NCI-H2029 treated with DMSO at 0.1 percent for 48 hours (cell line): Measurements from ENCODE around the gene MCHR2.
"Not testable (repeated sequence)": the region's sequence is repeated elsewhere in the genome, so short reads cannot be mapped to it uniquely, and the experiment has no call there.

Experiments
- DNase-seq: peaks from one replicate; lab custom pipeline; 2025; lab: John Stamatoyannopoulos, UW

Gene MCHR2

DNA sequence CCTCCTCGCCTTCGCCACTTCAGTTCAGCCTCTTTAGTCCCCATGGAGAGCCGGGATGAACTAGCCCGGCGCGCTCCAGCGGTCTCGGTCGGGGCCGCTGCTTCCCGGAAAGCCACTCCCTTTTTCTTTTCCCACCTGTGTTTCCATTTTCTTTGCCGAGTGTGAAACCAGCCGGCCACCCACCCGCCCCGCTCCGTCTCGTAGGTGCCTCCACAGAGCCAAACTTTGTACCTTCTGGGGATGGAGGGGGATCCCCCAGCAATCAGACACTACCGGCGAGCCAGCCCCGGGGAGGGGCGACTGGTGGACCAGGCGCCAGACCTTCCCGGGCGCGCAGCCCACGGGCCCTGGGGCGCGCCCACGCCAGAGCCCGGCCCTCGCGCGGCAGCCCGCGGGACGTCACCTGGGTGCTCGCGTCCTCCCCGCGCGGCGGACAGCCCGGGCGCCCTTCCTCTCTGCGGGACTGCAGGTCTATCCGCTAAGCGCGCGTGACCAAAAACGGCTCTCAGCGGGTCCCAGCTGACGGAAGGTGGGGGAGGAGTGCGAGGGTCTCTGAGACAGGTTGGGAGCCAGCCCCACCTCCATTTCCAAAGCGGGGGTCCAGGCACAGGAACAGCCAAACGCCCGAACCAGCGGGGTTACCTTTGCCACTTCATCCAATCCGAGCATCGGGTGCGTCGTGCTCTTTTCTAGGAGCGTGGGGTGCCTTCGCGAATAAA is at the start of gene MCHR2:
TSS of gene MCHR2 (minus strand) at position 691 of the 719 bp plus-strand sequence. CDS start 38,076 bp downstream, outside the sequence.
- DNase-seq, result no peak

DNA sequence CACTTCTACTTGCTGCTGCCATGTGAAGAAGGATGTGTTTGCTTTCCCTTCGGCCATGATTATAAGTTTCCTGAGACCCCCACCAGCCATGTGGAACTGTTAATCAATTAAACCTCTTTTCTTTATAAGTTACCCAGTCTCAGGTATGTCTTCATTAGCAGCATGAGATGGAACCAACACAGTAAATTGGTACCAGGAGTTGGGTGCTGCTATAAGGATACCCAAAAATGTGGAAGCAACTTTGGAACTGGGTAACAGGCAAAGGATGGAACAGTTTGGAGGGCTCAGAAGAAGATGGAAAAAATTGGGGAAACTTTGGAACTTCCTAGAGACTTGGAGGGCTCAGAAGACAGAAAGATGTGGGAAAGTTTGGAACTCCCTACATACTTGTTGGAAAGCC is 44.5 kb upstream of the MCHR2 start:
- DNase-seq, result not testable (repeated sequence)

GRCh38 chr6:100035873-100036653 is 42.0 kb upstream of the MCHR2 start:
- DNase-seq, result no peak

- no peak for DNase-seq
Measured at GRCh38 chr6:100023798-100024197, 29.8 kb upstream of the MCHR2 start.

DNA sequence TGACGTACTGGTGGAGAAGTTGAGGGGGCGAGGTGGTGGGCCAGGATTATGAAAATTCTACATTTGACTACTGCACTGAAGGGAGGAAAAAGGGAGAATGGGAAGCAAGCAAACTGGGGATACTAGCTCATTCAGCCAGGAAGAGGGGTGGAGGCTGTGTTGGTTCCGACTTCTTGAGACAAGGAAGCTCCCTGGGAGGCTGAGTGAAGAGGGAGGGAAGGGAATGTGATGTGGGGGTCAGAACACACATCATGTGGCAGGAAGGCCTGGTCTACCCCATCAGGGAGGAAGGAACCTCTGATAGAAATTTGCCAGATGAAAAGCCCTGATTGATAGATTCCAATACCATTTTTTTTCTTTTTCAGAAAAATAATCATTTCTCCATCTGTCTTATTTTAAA is 28.8 kb upstream of the MCHR2 start:
- no peak for DNase-seq

DNA sequence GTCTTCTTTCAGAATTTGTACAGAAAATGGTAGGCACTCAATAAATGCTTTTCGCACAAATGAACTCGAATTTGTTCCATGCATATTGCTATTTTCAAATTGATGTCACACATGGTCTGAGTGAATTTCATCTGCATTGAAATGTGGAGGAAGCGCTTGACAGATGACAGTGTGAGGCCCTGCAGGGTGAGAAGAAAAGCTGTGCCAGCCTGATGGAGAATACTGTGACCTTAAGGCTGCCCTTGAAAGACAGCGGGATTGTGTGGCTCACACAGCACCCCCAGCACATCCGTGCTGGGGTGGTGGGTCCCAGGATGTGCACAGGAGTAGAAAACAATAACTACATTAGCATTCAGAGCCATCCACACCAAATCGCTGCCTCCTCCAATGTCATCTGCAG is 14.8 kb upstream of the MCHR2 start:
- DNase-seq, result no peak

DNA sequence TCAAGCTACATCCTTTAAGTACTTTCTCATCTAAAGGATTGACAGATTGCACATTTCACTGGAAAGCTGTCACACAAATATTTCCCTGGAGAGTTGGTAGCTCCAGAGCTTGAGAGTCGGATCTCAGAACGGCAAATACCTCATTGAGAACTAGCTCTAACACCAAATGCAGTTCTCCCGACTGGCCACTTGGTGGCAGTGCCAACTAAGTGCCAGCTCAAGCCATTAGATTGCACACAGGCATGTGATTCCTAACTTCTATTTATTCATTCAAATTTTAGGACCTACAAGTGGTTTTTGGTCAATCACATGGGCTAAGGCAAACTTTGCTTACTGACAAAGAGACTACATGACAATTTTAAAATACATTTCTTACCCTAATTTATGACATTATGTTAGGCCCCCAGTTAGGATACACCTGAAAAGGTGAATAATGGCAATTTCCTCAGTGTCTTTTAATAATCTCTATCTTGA is 7.9 kb upstream of the MCHR2 start:
- DNase-seq, result peak; percentile 7

GRCh38 chr6:99997141-99997540 is 3.1 kb upstream of the MCHR2 start:
- DNase-seq, result no peak

GRCh38 chr6:99995916-99996315 is 1.9 kb upstream of the MCHR2 start:
- no peak for DNase-seq

- no peak for DNase-seq
Measured at GRCh38 chr6:99993146-99993532, 884 bp downstream of the MCHR2 start.

DNA sequence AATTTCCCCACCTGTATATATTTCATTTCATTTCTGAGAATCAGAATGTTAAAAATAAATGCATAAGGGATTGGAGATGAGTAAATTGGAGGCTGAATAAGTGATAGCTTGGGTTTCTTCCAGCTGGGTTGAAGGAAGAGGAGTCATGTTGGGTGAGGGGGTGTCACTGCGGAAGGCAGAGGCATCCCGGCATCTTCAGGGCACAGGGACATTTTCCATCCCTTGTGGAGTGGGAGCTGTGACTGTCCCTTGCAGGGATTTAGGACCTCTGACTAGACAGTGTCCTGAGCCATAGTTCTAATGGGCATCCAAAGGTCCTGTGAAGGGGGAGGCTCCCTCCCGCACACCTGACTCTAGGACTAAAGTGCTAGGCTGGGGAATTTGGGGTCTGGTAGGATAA is 2.1 kb downstream of the MCHR2 start:
- DNase-seq, result no peak

- DNase-seq, result no peak
Measured at GRCh38 chr6:99980741-99981140, 13.3 kb downstream of the MCHR2 start.

DNA sequence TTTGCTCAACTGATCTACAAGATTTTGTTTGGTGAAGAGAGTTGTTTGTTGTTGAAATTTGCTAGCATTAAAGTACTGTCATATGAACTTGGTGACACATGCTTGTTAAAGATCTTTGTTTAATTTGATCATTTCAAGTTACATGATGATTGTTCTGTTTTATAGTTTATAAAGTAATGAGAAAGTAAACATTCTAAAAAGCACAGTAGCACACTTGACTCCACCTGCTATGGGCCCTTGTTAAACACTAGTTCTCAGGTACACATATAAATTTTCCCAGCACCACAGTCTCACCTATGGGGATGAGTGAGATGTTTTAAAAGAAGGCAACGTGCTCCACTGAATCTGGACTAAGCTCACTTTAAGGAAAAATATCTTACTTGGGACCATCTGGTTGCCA is 14.1 kb downstream of the MCHR2 start:
- DNase-seq, result peak; percentile 38

GRCh38 chr6:99967052-99967451 is 27.0 kb downstream of the MCHR2 start:
- no peak for DNase-seq

GRCh38 chr6:99960027-99960426 is 34.0 kb downstream of the MCHR2 start:
- no peak for DNase-seq

DNA sequence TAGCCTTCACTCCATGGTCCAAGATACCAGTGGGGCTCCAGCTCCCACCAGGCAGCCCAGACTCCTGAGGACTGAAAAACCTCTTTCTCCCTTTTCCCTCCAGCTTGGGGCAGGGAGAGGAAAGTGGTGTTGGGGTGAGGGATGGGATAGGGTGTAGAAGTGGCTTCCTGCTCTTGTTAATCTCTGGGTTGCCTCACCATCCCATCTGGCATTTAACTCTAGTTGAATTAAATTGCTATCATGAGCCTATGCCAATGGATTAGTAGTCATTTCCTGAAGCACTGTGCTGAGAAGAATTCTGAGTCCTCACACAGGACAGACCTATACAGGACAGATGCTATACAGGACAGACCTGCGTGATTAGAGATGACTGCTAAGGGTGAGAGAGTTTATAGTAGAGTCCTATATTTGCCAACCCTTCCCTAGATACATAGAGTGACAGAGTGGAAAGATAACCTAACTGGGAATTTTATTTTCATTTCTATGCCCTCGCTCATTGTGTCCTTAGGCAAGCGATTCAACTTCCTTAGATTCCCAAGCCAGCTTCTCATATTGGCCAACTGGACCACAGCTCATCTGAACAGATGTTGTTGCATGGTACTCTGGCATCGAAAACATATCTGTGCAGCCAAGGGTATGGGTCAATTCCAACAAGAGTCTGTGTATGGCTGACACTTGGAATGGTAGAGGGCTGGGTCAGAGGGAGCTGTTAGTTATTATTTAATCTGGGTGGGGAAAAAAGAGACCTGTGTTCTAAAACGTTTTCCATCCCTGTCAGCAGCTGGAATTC is 42.8 kb downstream of the MCHR2 start:
- DNase-seq, result no peak

GRCh38 chr6:99946005-99946404 is 48.0 kb downstream of the MCHR2 start:
- no peak for DNase-seq

GRCh38 chr6:99943846-99944245 is 50.2 kb downstream of the MCHR2 start:
- no peak for DNase-seq

DNA sequence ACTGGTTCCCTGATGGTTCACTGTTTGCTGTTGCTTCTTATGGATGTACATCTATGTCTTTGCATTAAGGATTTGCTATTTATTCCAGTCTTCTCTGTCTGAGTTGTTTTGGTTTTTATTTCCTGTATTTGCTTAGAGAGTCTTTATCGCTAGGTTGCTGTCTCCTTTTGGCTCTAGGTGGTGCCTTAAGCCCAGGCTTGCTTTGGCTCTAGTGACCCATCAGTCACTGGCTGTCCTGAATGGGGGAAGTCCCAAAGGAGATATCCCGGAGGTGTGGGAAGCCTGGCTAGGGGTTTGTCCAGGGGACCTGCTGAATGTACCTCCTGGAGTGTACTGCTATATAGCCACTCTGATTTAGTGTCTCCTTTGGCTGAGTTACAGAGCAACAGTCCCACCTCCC is 53.4 kb downstream of the MCHR2 start:
- no peak for DNase-seq

DNA sequence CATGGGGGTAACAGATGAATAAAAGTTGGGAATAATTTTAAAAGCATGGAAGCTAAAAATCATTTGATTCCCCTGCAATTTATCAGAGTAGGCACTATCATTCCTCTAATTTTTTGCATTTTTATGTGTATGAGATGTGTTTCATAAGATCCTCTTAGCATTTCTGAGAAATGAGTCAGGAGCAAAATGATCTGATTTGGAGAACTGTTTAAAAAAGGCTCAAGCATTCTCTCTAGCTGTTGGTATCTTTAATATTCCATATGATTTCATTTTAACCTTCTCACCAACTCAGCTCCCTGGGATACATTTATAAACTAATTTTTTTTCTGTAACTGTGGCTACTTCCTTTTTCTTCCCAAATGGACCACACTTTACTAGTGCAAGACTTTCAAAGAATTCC is 60.9 kb downstream of the MCHR2 start:
- DNase-seq, result no peak

DNA sequence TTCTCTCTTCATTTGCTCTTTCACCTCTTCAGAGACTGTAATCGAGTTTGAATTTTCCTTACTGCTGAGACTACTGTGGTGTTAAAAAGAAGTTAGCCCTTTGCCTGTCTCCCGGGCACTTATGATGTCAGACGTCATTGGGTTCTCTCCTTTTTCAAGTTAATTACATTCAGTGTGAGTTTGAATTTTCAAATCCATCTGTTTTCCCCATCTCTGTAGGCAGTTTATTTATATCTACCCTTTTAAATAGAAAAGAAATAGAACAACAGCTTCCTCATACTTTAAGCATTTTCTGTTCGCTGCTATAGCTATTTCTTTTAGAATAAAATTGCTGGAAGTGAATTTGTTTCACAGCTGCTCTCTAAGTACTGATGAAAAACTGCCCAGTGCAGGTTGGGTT is 81.4 kb downstream of the MCHR2 start:
- DNase-seq, result no peak

DNA sequence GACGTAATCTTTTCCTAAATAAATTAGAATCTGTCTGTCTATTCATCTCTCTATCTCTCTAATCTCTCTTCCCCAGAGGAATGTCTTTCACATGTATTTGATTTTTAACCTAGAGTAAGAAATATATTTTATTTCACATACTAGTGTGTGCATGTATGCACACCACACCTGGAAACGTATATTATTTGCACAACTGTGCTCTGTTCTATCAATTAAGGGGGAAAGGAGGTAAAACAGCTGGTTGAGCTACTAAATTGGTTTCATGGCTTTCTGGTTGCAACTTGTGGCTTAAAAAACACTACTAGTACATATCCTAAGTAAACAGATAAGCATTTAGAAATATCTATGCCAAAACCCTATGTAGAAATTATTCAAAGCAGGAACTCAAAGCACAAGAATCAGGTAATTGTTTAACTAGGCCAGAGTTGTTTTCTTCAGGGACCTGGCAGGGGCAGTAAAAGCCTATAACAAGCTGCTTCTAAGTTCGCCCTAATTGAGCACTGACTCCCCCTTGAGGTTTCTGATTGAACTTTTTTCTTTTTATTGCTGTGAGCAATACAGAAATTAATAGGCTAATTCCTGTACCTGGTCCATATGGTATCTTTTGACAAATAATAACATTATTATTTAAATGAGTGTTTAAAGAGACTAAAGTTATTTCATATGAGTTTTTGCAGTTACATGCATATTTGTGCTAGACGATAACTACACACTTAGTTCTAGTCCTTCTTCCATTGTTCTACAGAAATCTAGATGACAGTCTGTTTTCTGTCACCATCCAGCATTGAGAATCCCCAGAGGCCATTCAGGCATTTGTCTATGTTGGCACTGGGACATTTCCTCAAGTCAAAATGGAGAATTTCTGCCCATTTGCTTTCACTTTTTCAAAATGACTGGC is 88.6 kb downstream of the MCHR2 start:
- DNase-seq, result peak; percentile 51
